HTERT RPE-1 (cell line): ENCODE data around the gene OR2Z1.
"Not testable (repeated sequence)": the region's sequence is repeated elsewhere in the genome, so short reads cannot be mapped to it uniquely, and the experiment has no call there.

ENCODE experiments used
- in situ Hi-C: fragments of 300-500 bp; cut with MboI; formaldehyde crosslinking; loops from 4 replicates; pipeline ENCODE4 v1.14.3; 2020; ENCODE audit warnings: low sequenced_read_pairs

OR2Z1 gene

GRCh38 chr19:8700956-8701355 is 20.5 kb upstream of the OR2Z1 start:
- in situ Hi-C loops = no loop called here

GRCh38 chr19:8702350-8702749 is 19.1 kb upstream of the OR2Z1 start:
- in situ Hi-C loops = no loop called here

- in situ Hi-C loops = no loop called here
Observed at GRCh38 chr19:8703223-8703622, 18.2 kb upstream of the OR2Z1 start.

- in situ Hi-C loops = not testable (repeated sequence)
Observed at GRCh38 chr19:8705304-8705703, 16.1 kb upstream of the OR2Z1 start.

- in situ Hi-C loops = no loop called here
Observed at GRCh38 chr19:8705742-8706141, 15.7 kb upstream of the OR2Z1 start.

GRCh38 chr19:8710337-8710736 is 11.1 kb upstream of the OR2Z1 start:
- in situ Hi-C loops = not testable (repeated sequence)

- in situ Hi-C loops = no loop called here
Observed at GRCh38 chr19:8722032-8722431, 598 bp downstream of the OR2Z1 start.

- in situ Hi-C loops = no loop called here
Observed at GRCh38 chr19:8724276-8724675, 2.8 kb downstream of the OR2Z1 start.

GRCh38 chr19:8731428-8732169 is 10.2 kb downstream of the OR2Z1 start:
- in situ Hi-C loops = no loop called here

- in situ Hi-C loops = no loop called here
Observed at GRCh38 chr19:8738377-8738776, 16.9 kb downstream of the OR2Z1 start.

GRCh38 chr19:8739291-8740065 is 18.0 kb downstream of the OR2Z1 start:
- in situ Hi-C loops = not testable (repeated sequence)

GRCh38 chr19:8767257-8767656 is 45.8 kb downstream of the OR2Z1 start:
- in situ Hi-C loops = not testable (repeated sequence)

GRCh38 chr19:8769265-8769664 is 47.8 kb downstream of the OR2Z1 start:
- in situ Hi-C loops = not testable (repeated sequence)

GRCh38 chr19:8773587-8773986 is 52.2 kb downstream of the OR2Z1 start:
- in situ Hi-C loops = not testable (repeated sequence)
